ENCODE data around the gene CCDC9. TPM values are rescaled to one million over a fixed set of nuclear protein-coding genes. Genes with fewer than 3 reads are reported as not detected.

Gene CCDC9
- total RNA-seq, 2 donors from 2014 or later: 26.7 to 38.9 TPM

DNA sequence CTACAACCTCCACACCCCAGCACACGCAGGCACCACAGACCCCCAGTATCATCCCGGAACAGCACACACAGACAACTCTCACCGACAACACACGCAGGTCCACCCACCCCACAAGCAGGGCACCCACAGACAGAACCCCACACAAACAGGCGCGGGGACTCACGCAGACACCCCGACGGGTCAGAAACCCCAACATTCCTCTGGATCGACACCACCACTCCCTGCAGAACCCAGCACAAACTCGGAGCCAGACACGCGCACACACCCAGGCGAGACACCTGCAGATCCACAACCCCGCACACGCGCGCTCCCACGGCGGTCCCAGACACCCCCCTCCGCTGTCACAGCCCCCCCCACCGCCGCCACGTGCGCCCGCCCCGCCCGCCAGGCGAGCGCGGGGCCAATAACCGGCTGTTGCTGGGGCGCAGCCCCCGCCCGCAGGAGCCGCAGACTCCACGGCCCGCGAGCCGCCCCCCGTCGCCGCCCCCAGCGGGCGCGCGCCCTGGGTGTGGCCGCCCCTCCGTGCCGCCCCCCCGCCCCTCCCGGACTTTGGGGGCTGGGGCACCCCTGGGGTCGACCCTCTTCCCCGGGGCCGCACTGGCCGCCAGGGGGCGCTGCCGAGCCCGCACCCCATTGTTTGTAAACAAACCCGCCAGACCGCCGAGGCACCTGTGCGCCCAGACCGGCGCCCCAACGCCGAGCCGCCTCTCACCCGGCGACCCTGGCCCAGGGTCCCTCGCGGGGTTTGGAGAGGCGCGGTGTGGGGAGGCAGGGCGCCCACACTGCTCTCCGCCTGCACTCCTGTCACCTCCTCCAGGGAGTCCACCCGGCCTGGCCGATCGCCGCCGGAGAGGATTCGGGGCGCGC, 26.0 kb upstream of the CCDC9 start:
- no peak for ATAC-seq (ENCODE audit: insufficient number of reproducible peaks, low FRiP score, low read depth)
- TF ChIP-seq, protein P1, sequence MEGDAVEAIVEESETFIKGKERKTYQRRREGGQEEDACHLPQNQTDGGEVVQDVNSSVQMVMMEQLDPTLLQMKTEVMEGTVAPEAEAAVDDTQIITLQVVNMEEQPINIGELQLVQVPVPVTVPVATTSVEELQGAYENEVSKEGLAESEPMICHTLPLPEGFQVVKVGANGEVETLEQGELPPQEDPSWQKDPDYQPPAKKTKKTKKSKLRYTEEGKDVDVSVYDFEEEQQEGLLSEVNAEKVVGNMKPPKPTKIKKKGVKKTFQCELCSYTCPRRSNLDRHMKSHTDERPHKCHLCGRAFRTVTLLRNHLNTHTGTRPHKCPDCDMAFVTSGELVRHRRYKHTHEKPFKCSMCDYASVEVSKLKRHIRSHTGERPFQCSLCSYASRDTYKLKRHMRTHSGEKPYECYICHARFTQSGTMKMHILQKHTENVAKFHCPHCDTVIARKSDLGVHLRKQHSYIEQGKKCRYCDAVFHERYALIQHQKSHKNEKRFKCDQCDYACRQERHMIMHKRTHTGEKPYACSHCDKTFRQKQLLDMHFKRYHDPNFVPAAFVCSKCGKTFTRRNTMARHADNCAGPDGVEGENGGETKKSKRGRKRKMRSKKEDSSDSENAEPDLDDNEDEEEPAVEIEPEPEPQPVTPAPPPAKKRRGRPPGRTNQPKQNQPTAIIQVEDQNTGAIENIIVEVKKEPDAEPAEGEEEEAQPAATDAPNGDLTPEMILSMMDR (IDR thresholded peaks at IDR 0.05): peak; percentile 85
- H3K4me3 ChIP-seq: peak overlapping the region; percentile 97
- H3K9me3 ChIP-seq: no peaks in the 10 kb centered on the region
- DNase-seq (ENCODE audit: low spot score): no peak
- H3K27me3 ChIP-seq (replicated peaks; ENCODE audit: insufficient read depth): no peaks in the 10 kb centered on the region
- peak overlapping the region; percentile 99 to 100 for H3K27ac ChIP-seq
- no peaks in the 10 kb centered on the region for H3K36me3 ChIP-seq
- H3K4me1 ChIP-seq (ENCODE audit: control insufficient read depth in 1 of 2, low read depth in 2 of 2): peaks cover 17 to 54% of the 10 kb centered on the region in 2 donors

DNA sequence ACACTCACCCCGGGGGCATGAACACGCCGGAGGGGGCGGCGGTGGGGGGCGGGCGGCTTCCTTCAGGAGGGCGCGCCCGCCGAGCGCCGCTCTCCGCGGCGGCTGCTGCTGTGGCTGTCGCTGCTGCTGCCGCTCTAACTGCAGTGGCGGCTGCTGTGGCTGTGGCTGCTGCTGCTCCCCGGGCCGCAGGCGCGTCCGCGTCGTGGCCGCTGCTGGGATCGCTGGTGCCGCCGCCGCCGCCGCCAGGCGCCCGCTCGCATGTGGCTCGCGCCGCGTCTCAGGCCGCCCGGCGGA, 25.5 kb upstream of the CCDC9 start, which contains the start of gene BBC3:
Gene BBC3, minus strand, starts transcription at position 279 of the 294 bp plus-strand sequence. CDS start 2,768 bp downstream, outside the sequence.
- H3K4me1 ChIP-seq (ENCODE audit: control insufficient read depth in 1 of 2, low read depth in 2 of 2): peaks cover 12 to 48% of the 10 kb centered on the region in 2 donors
- TF ChIP-seq, protein P1 (IDR thresholded peaks at IDR 0.05): no peak
- H3K27ac ChIP-seq: peak within 1 kb of the TSS; percentile 99 to 100
- DNase-seq (ENCODE audit: low spot score) (no peak), ATAC-seq (ENCODE audit: insufficient number of reproducible peaks, low FRiP score, low read depth) (no peak)
- H3K4me3 ChIP-seq: peak within 1 kb of the TSS; percentile 97
- no peaks in the 10 kb centered on the region for H3K27me3 ChIP-seq (replicated peaks; ENCODE audit: insufficient read depth)
- H3K9me3 ChIP-seq: no peaks in the 10 kb centered on the region
- no peaks in the 10 kb centered on the region for H3K36me3 ChIP-seq

DNA sequence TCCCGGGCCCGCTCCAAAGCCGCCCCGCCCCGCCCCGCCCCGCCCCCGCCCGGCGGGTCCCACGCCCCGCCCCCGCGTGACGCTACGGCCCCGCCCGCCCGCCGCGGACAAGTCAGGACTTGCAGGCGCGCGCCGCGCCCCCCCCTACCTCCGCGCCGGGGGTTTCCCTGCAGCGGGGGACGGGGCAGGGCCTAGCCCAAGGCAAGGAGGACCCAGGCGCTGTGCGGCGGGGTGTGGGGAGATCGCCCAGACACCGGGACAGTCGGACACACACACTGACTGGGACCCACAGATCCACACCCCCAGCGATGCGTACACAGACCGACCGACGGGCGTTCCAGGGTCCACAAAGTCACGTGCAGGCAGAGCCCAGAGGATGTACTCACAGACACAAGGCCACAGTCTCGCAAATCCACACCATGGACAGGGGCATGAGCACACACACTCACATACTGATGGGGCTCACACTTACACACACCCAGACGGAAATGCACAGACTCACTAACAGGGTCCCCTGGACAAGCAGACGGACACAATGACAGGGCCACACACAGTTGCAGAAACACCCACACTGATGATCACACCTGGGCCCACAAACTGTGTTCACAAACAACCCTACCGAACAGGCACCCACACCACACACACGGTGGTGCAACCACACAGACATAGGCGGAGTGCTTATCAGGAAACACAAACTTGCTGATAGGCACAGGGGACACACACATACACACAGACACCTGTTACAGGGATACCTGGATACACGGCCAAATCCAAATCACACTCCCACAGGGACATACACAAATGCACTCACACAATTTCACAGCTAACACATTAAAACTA, 24.9 kb upstream of the CCDC9 start:
- Histone ChIP-seq H3K4me1 (ENCODE audit: control insufficient read depth in 1 of 2, low read depth in 2 of 2) (peaks cover 12 to 47% of the 10 kb centered on the region in 2 donors), H3K36me3 (no peaks in the 10 kb centered on the region), H3K27ac (peak overlapping the region; percentile 60 to 100), H3K4me3 (peak overlapping the region; percentile 97), H3K9me3 (no peaks in the 10 kb centered on the region), H3K27me3 (replicated peaks; ENCODE audit: insufficient read depth) (no peaks in the 10 kb centered on the region)
- DNase-seq (ENCODE audit: low spot score) (peak; percentile 52), ATAC-seq (ENCODE audit: insufficient number of reproducible peaks, low FRiP score, low read depth) (peak; percentile 33)
- TF ChIP-seq, protein P1 (IDR thresholded peaks at IDR 0.05): no peak

DNA sequence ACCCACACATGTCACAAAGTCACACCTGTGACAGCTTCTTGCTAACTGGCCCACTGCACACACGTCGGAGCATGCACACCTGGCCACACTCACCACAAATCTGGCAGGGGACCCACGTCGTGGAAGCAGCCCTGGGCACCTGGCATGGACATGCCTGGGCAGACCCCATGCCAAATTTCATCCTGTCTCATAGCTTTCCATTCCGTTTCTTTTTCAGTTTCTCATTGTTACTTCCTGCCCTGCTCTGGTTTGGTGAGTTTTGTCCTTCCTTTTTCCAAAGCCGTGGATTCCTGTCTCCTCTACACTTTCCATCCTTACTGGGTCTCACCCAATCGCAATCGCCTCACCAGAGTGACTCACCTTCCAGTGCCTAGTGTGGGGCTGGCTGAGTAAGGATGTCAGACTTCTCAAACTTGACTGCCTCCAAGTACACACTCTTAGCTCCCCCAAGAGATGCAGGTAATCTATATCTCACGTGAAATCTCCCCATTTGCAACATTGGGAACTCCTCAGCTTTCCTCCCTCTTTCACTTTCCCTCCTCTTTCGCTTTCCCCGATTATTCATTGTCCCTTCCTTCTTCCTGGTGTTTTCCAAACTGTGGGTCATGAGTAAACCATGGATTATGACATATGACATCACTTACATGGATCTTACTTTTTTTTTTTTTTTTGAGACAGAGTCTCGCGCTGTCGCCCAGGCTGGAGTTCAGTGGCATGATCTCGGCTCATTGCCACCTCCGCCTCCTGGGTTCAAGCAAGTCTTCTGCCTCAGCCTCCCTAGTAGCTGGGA, 23.7 kb upstream of the CCDC9 start:
- Histone ChIP-seq H3K9me3 (no peaks in the 10 kb centered on the region), H3K27ac (peak overlapping the region; percentile 60 to 83), H3K36me3 (no peaks in the 10 kb centered on the region), H3K4me3 (peak overlapping the region; percentile 97), H3K4me1 (ENCODE audit: control insufficient read depth in 1 of 2, low read depth in 2 of 2) (peaks cover 6 to 35% of the 10 kb centered on the region in 2 donors), H3K27me3 (replicated peaks; ENCODE audit: insufficient read depth) (no peaks in the 10 kb centered on the region)
- ATAC-seq (ENCODE audit: insufficient number of reproducible peaks, low FRiP score, low read depth) (no peak), DNase-seq (ENCODE audit: low spot score) (no peak)
- TF ChIP-seq, protein P1 (IDR thresholded peaks at IDR 0.05): no peak
